GM18498 (cell line): ENCODE measurements around the gene FRMD6.

Source experiments
- ATAC-seq: cut with Tn5 transposase; IDR thresholded peaks from one replicate; pipeline ENCODE4 v1.9.1; 2021; ENCODE audit warnings: mild to moderate bottlenecking, moderate library complexity; ENCODE audit not compliant: unreplicated experiment

Gene FRMD6

DNA sequence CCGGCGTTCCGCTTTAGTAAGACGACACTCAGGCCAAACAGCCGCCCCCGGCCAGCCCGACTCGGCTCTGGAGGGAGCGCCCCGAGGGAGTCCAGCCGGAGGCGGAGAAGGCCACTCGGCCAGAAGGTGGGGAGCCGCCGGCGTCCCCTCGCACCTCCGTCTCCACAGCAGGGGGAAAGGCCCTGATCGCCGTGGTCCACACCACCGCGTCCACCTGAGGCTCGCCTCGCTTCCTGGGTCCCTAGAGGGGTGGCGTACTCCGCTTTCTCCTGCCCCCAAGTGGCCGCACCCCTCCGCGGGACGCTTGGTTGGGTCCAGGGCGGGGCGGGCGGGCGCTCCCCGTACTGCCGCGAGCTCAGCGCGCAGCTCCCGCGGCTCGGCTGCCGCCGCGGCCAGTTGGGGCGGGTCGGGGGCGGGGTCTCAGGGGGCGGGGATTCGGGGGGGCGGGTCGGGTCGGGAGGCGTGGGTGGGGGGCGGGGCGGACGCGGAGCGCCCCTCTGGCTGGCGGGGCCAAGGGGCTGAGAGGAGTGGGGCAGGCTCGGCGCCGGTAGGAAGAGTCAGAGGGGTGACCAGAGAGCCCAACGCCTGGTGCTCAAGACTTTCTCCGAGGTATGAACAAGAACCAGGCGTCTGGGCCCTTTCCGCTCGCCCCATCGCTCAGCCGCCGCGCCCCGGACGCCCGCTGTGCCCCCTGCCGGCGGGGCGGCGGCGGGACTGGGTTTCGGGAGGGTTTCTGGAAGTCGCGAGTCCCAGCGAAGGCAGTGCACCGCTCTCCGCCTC is at the start of gene FRMD6:
Gene FRMD6, plus strand, starts transcription at position 523 of the 780 bp plus-strand sequence. CDS start 37,927 bp downstream, outside the sequence.
- ATAC-seq, result peak; percentile 83

DNA sequence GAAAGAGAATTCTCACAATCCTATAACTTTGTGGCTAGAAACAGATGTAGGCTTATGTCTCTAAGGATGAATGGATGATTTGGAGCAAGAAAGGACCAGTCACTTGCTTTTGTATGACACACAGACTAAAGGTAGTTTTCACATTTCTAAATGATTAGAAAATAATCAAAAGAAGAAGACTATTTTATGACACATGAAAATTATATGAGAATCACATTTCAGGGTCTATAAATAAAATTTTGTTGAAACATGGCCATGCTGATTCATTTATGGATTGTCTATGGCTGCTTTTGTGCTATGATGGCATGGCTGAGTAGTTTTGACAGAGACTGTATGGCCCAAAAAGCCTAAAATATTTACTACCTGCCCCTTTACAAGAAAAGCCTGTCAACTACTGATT is 49.4 kb upstream of the FRMD6 start:
- ATAC-seq, result no peak

DNA sequence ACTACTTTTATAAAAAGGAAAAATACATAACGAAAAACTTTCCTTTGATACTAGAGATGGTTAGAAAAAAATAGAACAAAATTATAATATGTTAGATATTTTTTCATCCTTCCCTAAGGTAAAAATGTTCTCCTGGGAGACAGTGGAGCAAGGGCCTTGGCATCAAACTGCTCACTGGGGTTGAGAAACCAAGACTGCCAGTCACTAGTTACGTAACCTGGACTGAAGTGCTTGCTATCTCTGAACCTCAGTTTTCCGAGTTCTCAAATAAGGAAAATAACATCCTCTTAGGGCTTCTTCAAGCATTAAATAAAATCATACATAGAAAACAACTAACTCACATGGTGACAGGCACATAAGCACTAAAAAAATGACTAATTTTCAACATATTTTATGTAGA is 48.2 kb upstream of the FRMD6 start:
- no peak for ATAC-seq

DNA sequence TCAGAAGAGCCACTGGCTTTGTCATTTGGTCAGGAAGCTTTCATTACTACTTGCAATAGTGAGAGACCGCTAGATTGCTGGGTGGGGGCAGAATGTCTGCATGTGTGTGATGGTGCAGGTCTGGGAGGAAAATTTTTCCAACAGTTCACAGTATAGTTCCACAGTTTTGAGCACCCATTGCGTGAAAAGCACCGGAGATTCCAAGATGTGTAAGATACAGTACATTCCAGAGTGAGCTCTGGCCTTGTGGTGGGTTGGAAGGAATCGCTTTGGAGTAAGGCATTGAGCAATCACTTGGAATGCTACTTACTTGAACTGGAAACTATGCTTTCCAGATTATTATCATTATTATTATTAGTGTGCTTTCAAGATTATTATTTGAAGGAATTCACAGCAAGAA is 47.6 kb upstream of the FRMD6 start:
- ATAC-seq, result no peak

DNA sequence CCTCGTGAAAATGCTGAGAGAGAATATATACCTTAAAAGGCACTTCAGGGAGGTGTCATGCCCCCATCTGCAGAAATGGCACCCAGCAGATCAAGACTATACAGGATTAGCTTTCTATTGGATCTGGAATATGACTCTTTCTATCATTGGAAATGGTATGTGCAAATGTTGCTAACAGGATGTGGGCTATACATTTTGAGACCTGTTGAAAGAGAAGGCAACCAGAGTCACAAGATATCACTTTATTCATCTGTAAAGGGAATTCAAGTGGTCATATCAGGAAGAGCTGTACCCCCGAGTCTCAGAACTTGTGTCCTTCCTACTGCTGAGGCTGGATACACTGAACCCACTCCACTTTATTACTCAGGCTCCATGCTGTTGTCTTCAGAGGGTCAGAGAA is 46.1 kb upstream of the FRMD6 start:
- no peak for ATAC-seq

DNA sequence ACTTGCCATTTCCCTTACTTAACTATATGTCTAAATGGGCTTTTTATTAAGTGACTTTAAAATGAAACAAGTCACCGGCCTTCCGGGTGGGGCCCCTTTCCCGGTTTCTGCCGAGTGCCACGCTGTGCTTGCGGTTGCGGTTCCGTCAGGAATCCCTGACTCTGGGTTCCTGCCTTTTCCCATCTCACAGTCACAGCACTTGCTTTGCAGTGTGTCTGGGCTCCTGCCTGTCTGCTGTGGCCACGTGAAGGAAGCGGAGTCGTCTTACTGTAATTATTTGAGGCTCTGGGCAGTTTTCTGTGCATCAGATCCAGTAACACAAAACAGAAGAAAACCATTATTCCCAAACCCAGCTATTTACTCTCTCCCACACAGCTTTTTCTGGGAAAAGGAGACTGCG is 44.0 kb upstream of the FRMD6 start:
- ATAC-seq, result no peak

DNA sequence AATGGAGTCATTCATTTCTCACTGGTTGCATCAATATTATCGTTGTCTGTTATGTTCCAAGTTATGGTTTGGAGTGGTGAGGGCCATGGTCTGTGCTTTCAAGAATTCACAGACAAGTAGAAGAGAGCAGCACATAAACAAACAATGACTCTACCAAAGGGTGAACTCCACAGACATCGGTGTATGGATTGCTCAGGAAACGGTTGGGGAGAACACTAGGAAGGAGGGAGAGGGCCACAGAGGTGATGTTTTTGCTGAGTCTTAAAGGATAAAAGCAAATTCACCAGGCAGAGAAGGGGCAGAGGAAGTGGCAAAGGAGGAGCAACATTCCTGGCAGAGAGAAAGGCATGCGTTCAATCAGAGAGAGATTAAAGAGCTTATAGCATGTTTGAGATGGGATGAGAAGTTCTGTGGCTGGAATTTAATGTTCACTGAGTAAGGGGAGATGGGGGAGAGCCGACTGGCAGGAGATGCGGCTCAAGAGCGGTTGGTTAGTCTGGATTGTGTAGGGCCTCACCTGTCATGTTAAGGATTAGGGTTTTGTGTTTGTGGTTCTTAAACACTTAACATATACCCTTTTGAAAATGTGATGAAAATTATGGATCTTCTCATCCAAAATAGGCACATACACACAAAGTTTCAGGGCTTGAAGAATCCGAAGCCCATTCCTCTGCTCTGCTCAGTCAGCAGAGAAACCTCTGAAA is 42.3 kb upstream of the FRMD6 start:
- ATAC-seq, result peak; percentile 6

DNA sequence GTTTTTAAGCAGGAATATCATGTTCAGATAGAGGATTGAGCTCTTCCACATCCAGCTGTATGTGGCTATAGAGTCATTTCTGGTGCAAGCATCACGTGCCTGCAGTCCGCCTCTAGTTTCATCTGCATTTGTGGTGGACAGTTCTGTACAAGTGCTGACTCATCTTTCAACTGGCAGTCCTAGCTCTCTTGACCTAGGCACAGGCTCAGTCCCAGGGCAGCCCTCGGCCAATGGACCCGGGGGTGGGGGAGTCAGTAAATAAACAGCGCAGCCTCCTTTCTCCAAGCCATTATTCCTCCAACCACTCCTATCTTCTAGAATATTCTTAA is 41.8 kb upstream of the FRMD6 start:
- peak; percentile 84 for ATAC-seq

DNA sequence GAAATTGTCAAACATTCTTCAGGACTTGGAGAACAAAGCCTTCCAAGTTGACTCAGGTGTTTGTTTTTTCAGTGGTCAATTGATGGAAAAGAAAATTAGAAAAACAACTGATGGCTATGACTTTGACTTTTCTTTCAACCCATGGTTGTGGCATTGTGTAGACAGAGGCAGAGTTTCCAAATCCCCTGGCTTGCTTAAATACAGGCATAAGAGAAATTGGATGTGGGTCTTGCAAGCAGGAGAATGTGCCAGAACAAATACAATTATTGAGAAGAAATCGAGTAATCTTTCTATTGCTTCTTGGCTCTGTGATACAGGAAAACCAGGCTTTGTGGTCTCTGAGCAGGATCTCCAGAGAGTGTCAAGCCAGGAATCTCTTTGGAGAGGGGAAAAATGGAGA is 40.9 kb upstream of the FRMD6 start:
- ATAC-seq, result no peak

DNA sequence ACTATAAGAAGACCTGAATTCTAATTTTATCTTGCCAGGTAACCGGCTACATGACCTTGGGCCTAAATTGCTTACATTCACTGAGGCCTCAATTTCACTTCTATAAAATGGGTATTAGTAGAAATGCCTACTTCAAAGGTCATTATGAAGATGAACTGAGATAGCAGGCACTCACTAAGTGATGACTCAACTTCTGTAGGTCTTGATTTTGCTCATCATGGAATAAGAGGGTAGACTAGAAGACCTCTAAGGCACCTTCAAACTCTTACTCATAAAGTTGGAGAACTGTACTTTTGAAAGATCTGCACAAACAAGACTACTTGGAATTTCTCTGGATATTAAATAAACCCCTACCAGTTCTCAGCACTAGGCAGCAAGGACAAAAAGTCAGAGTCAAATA is 39.3 kb upstream of the FRMD6 start:
- ATAC-seq, result no peak

DNA sequence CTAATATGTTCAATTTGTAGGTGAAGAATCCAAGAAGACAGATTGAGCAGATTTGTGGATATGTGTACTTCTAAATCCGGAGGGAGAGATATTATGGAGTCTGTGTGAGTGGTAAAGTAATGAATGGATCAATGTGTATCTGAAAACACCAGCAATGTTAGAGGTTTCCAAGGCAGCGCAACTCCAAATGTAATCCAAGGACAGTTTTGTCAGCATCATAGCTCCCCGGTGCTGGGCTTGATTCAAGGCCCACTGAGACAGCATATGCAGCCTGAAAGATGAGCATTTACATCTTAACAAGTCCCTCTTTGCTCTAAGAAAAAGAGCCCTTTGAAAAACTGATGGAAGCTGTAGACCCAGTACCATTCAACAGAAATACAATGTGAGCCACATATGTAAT is 38.3 kb upstream of the FRMD6 start:
- no peak for ATAC-seq

DNA sequence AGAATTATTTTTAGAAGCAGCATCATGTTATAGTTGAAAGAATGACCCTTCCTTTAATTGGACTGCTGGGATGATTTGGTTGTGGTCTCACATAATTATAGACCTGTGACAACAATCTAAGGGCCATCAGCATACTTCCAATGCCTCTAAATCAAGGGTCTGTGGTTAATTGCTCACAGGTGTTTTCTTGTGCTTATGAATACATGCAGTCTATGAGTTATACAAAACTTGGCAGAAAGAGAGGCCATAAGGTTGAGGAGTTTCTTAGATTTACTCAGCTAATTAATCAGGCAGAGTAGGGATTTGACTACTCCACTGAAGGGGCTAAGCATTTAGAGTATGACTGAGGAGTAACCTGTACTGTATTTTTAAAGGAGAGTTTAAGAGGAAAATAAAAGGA is 37.0 kb upstream of the FRMD6 start:
- ATAC-seq, result no peak

DNA sequence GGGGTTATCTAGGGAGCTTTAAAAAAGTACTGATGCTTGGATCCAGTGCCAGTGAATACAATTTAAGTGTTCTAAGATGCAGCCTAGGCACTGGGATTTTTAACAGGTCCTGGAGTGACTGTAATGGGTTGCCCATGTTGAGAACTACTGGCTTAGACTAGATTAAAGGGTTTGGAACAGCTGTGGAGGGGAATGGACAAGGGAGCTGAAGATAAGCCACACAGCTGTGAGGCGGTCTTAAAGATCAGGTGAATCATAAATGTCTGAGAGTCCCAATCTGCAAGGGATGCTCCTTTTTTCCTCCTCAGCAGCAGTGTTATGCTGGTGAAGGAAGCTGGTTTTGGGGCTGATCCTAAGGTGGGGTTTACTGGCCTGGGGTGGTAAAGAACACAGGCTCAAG is 35.5 kb upstream of the FRMD6 start:
- ATAC-seq, result no peak

DNA sequence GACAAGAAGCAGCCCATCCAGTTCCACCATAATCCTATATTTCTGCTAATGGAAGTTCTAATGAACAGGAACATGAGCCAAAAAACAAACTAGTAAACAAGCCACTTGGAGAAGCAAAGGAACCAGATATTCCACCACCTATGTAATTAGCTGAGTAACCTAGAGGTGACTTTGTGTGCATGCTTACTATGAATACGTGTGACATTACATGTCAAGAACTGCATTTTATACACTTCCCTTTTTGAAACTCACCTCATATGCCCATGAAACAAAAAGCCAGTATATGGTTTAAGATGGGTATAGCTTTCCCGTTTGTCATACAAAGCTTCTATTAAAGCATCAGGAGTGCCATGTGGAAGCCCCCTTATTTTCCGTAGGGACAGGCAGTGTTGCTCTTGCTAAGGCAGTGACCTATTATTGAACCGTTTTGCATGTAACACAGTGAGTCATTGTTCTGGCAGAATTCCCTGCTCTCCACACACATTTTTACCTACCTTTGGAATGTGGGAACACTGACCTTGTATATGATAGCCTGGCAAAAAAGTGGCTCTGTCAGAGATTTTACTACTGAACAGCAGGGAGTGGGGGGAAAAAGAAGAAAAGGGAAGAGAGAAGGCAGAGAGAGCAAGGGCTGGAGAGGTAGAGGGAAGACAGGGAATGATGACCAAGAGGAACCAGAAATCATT is 34.8 kb upstream of the FRMD6 start:
- ATAC-seq, result no peak

DNA sequence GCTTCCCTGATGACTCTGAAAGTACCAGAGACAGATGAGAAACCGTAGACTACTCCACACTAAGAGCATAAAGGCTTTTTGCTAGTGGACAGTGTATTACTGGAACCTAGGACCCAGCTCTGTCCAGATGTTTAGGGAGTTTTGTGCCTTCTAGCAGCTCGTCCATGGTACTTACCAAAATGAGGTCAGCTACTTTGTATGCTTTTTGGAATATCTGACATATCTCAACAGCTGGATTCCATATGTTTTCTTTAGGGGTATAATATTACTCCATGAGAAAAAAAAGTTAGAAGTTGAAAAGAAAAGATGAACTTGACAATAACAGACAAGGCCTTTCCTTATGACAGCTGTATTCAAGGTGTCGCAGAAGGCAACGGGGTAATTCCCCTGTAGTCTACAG is 32.1 kb upstream of the FRMD6 start:
- no peak for ATAC-seq

DNA sequence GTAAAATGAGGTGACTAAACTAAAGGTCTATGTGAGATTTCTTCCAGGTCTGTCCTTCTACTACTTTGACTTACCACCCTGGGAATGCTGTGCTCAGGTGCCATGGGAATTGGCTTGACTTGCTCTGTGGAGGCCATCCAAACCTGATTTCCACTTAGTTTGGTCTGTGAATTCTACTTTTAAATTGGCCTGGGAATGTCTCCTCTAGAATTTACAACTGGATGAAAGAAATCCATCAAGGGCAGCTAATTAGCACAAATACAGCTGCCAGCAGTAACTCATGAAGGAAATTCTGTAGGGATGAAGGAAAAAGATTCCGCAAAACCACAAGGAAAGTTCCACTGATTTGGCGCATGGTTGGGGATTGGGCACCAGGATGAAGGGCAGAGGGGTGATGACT is 31.7 kb upstream of the FRMD6 start:
- ATAC-seq, result no peak

DNA sequence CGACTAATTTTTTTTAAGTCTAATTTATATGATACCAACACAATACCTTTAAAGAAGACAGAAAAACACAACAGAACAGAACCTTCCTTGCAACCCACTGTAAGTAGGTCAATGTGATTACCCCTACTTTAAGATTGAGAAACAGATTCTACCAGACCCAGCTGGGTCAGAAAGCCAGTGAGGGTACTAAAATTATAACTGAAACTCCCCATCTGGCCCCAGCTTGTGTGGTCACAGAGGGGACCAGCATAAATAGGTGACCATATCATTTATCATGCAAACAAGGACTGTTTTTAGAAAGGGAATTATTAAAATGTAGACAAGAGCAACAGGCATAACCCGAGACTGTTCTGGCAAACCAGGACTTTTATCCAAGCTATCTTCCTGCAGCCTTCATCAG is 30.1 kb upstream of the FRMD6 start:
- peak; percentile 74 for ATAC-seq

DNA sequence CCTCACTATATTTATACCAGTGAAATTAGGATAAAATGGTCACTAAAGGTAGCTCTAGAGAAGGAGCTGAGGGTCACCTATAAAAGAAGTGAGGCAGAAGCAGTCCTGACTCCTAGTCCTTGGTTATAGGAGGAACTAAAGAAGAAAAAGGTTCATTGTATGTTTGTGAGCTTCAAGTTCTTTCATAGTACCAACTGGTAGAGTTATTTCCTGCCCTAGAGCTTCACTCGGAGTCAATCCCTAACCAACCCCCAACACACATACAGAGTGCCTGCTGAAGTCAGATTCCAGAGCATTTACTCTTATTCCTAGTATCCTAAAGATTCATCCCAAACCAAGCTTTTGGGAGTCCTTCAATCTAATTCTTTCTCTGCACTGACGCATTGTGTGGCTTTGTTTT is 29.3 kb upstream of the FRMD6 start:
- no peak for ATAC-seq

DNA sequence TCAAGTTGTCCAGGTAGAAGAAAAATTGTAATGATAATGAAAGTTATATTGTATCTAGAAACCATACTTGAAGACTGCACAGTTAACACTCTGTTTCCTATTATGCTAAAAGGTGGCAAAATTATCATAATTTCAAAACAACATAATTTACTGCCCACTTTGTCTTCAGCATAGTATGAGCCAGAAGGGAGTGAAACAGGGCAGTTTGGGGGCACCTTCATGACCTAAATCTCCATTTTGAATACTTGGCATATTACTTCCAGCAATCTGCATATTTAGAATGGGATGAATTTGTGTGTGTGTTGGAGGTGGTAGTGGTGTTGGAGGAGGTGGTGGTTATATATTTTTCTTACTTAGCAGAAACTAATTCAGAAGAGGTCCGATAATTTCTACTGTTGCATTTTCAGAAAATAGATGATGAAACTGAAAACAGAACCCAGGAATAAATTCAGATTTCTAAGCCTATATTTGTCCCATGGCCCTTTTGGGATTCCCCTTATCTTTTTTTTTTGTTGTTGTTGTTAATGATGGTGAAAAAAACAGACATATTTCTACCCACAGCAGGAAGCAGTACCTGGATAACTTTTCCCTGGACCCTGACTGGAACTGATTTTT is 26.6 kb upstream of the FRMD6 start:
- ATAC-seq, result no peak

DNA sequence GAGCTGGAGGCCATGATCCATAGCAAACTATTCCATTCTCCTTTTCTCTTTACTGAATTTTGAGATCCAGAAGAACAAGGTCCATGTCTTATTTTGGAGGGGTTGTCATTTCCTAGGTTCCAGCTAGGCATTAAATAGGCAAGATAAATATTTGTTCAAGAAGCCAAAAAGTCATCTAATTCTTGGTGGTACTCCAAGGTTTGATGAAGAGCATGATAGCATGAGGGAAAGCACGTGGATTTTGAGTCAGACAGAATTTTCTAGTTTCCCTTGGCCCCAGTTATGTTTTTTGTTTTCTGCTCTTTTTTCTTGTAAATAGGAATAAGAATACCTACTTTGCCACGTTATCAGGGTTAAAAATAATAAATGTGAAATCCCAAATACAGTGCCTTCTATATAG is 25.5 kb upstream of the FRMD6 start:
- no peak for ATAC-seq

DNA sequence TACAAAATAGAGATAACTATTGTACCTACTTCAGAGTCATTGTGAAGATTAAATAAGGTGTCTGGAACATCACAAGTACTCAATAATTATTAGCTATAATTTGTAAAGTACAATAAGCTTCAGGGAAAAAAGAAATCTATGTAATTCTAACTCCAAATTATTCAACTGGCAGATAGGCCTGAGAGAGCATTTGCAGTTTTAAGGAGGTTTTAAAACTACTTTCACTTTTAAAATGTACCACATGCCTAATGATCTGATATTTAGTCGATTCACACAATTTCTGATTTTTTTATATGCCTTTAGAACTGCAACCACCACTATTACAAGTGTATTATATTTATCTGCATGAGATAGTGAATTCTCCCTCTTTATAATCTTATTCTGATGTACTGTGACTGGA is 24.9 kb upstream of the FRMD6 start:
- no peak for ATAC-seq

DNA sequence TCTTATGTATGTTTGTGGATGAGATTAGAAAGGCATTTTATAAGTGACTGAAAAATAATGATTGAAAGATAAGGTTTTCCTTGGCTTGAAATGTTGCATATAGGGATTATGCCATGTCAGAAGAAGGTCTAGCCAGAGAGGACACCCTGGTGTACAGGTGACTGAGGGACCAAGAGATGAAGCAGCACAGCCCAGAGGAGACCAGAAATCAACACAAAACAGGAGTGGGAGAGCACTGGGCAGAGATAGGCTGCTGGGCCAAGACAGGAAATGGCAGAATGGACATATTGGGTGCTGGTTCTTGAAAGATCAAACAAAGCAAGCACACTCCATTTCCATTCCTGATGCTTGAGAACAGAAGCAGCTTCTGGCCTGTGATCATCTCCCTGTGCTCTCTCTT is 24.4 kb upstream of the FRMD6 start:
- no peak for ATAC-seq
